Activated CD4-positive, alpha-beta T cell treated with anti-CD3 and anti-CD28 coated beads for 48 hours (primary cell): ENCODE data around the gene DCX.

Source experiments
- DNase-seq: peaks from one replicate; pipeline ENCODE4 v3.0.0-alpha.2; 2020

DCX gene

DNA sequence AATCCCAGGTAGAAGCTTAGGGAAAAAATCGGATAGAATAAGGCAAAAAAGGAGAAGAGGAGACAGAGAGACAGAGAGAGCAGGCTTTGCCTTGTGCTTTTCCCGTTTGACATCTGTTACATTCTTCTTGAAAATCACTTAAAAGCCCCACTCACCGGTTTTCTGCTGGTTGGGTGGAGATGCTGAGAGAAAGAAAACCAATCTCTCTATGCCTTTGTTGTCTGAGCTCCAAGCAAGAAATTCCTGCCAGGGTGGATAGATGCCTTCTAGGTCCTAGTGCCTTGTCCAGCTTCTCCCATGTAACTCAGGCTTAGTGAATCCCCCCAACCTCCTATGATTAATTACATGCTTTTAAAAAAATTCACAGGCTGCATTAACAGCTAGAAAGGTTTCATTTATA lies at the start of gene DCX:
DCX (minus strand) TSS at position 210 of the 400 bp plus-strand sequence. CDS start 1,794 bp downstream, outside the sequence.
- no peak for DNase-seq

DNA sequence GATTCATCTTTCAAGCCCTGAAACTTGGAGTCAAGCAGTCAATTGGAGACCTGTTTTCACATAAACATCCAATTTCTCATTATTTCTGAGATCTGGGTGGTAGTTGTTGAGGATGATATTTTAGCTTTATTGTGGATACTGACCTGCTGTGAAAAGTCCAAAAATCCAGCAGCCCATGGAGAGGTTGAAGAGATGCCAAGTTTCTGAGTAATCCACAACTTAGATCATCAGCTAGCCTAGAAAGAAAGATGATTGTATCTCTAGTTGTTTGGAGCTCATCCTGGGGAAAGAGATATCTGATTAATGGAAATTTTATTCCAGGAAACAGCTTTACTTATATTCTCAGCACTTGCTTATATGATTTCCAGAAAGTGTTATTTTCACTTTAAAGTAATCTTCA lies 48.6 kb upstream of the DCX start:
- no peak for DNase-seq

DNA sequence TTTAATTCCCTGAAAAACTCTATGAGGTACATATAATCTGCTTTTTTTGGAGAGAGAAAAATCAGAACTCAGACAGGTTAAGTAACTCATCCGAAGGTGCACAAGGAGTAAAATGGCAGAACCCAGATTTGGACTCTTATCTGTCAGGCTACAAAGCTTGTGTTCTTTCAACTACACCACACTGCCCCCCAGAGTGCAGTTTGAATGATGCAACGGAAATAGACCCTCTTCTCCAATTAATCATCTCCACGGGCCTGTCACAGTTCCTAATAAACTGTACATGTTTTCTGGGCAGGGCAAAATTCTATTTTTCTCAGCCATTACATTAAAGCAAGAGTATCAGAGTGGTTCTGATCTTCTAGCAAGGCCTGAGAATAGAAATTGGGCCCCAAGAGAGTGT lies 35.3 kb upstream of the DCX start:
- DNase-seq: peak; percentile 11

DNA sequence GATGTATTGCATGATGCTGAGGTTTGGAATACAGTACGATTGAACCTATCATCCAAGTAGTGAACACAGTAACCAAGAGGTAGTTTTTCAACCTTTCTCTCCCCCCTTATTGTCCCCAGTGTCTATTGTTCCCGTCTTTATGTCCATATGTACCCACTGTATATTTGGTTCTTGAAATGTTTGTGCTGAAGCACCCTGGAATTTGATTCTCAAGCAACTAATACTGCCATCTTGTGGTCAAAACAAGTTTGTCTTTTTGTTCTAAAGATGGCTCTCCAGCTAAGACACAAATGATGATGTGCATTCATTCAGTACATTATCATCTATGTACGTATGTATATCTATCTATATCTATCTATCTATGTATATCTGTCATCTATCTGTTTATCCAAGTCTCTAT lies 33.5 kb upstream of the DCX start:
- DNase-seq: no peak

DNA sequence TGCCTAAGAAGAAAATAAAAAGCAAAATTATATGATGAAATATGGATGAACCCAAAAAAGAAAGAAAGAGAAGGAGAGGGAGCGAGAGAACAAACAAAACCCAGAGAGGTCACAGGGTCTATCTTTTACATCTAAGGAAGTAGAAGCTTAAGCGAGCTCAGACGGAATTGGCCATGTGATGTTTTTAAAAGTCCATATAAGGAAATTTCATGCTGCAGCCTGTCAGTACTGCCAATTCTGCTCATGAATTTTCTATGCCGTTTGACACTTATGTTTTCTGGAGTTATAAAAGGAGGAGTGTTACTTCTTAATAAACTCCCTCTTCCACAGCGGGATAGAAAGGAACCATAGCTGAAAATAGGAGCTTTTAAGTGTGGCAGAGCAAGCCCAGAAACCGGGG lies 32.9 kb upstream of the DCX start:
- no peak for DNase-seq

DNA sequence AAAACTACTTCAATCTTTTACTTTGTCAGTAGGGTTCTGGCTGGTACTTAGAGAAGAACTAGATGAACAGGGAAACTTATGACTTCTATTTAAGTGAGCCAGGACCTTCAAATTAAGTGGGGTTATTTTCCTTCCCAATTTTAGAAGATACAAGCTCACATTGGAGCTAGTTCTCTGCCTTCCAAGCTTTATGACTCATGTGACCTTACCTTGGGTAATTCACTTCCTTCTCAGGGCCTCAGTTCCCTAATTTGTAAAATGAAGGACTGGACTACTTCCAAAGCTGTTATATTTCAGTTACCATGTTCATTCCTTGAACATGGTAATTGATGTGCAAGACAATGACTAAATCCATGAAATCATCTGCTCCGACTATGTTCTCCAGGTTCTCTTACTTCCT lies 32.0 kb upstream of the DCX start:
- DNase-seq: no peak

DNA sequence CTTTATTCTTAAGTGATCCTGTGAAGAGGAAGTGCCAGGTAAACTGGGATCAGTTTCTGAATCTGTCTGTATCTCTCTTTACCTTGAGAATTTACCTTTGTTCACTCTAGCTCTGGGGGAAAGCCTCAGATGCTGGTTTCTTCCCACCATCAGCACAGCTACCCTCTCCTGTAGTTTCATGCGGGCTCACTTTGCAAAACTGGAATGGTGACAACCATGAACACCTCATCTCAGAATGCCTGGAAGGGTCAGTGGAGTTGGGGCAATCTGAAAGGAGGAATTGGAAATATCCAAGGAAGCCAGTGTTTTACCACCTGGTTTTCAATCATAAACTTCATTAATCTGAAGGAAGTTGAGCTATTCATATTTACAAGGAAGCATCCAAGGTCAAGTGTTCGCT lies 30.8 kb upstream of the DCX start:
- DNase-seq: no peak

DNA sequence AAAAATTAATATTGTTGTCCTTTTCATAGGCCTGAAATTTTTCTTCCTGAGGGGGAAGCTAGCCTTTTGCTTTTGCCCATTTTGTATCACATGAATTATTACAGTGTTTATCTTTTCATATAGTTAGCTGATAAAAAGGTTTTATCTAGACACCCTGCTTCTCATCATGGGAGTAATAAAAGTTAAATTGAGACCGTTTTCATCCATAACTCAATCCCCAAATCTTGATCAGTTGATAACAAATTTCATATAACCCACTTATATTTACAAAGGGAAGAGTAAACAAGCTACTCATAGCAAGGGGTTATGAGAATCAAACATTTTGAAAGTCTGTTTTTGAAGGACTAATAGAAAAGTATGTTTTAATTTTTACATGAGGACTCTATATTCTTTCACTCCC lies 23.5 kb upstream of the DCX start:
- DNase-seq: no peak

DNA sequence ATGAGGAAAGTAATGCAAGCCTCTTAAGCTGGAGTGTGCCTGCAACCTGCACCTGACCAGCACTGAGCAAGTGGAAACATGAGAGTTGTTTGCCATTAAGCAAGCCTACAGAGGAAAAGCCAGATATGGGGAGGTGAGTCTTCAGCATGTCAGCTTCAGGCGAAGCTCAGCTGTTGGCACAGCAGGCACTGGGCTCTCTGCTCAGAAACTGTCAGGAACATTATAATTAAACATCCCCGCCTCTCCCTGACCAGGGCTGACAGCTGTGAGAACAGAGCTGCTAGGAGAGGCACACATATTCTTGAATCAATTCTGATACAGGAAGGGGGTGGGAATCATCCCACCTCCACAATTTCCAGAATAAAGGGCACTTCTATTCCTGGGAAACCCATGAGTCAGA lies 19.0 kb upstream of the DCX start:
- no peak for DNase-seq

DNA sequence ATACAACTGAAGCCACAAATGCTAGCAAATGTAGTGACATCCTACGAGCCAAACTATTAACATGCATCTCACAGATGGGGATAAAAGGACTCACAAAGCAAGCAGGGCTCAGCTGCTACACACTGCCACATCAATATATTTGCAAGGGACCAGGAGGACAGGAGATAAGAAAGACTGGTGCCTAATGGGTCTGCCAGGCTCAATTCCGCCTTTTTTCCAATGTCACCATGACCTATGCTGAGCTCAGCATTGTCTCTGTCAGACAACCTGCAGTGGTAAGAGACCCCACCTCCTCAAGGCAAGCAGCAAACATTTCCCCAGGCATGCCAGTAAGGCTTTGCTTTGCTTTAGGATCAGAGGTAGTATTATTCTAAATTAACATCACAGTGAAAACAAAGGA lies 435 bp downstream of the DCX start:
- no peak for DNase-seq

DNA sequence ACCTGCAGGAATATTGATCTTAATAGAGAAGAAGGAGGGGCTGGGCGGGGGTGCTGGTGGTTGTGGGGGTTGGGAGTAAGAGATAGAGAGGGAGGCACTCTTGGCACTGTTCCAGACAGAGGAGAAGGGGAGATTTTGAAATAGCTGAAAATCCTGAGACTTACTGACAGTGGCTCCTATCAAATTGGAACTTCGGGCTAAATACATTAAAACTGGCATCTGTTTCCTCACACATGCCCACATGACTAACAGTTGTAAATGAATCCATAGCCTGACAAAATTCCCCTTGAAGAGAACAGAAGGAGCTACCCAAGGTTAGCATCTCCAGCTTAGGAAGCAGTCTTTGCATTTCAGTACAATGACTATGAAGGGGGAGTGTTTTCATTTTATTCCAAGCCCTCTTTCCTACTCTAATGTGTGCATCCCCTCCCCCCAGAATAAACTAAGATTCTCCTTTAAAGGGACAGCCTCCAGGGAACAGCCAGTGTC lies 1.4 kb downstream of the DCX start:
- DNase-seq: no peak

DNA sequence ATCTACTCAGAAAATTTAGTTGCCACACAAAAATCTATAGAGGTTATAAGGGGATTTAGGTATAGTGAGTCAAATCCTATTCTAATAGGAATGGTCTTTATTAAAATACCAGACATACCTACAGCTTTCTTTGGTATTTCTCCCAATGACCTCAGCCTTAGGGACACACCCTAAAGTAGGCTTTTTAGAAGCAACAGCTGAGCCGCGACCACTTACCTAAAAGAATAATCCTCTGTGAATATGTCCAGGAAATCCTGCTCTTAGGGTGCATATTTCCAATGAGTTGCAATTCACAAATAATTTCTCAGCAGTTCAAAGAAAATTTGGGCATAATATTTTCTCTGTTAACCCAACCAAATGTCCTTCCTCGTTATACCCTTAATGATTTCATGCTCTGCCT lies 2.7 kb downstream of the DCX start:
- no peak for DNase-seq

DNA sequence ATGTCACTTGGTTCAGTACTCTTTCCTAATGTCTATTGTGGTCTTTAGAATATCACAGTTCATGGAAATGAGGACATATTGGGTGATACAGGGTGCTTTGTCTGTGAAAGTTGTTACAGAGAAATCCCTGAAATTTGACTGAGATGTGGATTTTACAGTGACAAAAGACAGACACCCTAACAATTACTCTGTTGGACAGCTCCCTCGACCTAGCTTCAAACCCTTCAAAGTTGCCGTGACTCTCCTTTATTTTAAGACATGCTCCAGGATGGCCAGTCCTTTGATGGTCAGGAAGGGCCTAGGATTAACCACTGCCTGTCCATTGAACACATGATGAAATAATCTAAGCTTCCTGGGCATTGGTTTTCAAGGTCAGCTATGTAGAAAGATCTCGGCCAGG lies 4.0 kb downstream of the DCX start:
- DNase-seq: no peak

DNA sequence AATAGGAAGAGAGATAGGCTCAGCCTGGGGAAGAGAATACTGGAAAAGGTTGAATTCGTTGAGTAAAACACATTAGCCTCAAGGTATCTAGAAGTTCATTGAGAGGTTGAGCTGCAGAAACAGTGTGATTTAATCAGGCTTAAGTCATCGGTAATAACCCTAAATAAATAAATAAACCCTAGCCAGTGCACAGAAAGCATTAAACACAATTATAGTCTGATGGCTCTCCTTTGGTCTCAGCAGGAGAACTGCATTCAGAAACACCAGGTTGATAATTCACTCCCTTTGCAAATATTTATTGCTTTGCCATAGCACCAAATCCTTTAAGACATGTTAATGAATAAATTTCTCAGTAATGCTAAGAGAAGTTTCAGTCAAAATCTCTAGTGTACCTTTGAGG lies 9.6 kb downstream of the DCX start:
- DNase-seq: no peak

DNA sequence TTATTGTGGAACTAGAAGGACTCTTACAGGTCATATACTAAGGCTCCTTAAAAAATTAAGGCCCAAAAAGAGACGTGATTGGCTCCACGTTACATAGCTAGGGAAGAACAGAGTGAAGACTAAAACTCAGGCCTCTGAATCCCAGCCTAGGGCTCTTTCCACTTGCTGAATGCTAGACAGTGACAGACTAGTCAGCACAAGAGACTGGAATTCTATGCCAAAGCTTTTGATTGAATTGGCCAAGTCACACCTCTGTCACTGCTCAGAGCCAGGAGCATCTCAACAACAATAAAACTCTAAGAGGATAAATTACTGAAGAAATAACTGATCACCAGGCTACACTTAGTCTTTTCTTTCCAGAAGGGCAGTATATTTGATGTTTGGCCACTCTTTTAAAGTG lies 16.8 kb downstream of the DCX start:
- no peak for DNase-seq

DNA sequence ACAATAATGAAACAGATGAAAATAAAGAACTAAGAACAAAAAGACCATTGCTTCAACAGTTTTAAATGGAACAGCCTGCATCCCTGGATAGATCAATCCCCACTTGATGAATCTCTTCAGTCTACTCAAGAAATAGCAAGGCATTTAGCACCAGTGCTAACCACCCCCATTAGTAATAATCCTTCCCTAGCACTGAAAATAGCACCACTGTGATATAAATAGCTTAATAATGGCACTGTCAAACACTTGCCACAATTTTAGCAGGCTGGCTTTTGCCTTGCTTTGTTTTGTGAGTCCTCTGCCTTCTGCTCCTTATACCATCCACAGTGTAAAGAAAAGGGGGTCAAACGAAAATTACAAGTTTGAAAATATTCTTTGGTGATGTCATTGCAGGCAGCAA lies 17.4 kb downstream of the DCX start:
- no peak for DNase-seq

DNA sequence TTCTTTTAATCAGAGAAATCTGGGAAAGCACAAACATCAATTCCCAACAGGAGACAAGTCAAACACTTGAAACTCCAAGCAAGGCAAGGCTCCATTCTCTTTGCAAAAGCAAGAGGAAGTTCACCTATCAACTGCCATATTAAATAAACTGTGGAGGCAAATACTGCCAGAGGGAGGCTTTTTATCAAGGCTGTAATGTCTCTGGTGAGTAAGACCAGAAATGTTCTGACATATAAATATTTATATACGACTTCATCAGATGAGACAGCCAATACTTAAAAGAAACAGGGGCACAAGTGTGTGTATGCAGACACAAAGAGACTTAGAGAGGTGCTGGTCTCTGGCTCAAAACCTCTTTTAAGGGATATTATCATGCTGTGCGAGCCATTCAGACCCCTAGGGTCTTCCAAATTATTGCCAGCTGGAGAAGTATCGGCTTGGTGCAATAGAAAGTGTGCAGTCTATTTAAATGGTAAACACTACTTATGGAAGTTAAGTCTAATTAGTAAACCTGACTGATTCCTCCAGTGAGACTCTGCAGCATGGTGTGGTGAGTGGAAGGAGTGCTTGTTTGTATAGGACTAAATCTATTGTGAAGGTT lies 24.4 kb downstream of the DCX start:
- no peak for DNase-seq

DNA sequence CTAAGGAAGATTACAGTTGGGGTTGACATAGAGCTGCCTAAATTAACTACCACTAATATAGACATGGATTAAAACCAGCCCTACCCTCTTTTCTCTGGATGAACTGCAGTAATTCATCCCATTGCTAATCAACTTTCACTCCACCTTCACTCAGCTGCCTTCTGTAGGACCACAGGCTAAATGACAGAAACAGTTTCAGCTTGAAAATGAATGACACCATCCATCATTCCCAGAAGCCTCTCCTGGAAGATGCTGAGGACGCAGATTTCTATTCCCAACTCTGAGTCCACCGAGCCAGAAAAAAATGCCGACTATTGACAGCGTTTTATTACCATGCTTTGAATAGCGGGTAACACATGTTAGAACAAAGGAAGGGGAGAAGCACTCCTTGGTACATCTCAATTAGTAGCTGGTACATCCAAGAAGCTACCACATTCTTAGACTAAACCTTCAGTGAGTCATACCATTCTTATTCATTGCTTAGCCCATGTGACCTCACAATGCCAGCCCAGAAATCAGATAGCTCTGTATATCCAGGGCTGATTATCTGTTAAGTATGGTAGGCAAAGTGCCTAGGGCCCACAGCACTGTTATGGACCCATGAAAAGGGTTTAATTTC lies 25.3 kb downstream of the DCX start:
- DNase-seq: no peak

DNA sequence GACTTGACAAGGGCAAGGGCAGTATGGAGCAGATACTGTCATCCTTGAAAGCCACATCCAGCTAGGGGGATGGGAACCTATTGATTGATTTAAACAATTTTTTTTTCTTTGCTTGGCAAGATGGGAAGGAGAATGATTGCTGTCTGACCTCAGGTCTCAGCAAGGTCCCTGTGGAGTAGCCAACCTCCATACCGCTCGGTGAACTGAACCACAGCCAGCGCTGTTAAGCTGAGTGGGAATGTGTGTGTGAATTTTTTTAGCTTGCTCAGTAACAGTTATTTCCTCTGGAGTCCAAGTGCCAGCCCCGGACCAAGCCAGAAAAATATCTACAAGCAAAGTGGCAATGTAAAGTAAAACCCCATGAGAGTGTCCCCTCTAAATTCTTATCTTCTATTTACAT lies 25.9 kb downstream of the DCX start:
- no peak for DNase-seq

DNA sequence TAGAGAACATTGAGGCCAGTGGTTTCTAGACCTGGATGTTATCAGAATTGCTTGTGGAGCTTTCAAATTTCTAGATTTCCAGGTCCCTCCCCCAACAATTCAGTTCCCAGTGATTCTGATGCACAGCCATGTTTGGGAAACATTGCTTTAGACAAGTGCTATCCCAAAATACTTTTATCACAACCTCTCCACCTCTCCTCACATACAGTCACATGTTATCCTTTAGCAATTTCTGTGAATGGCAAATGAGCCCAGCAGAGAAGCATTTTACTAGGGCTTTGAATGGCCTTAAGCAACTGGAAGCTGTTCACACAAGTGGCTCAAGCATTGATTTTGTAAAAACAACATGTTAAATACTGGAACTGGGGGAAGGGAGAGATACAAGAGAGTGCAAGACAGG lies 29.7 kb downstream of the DCX start:
- no peak for DNase-seq

DNA sequence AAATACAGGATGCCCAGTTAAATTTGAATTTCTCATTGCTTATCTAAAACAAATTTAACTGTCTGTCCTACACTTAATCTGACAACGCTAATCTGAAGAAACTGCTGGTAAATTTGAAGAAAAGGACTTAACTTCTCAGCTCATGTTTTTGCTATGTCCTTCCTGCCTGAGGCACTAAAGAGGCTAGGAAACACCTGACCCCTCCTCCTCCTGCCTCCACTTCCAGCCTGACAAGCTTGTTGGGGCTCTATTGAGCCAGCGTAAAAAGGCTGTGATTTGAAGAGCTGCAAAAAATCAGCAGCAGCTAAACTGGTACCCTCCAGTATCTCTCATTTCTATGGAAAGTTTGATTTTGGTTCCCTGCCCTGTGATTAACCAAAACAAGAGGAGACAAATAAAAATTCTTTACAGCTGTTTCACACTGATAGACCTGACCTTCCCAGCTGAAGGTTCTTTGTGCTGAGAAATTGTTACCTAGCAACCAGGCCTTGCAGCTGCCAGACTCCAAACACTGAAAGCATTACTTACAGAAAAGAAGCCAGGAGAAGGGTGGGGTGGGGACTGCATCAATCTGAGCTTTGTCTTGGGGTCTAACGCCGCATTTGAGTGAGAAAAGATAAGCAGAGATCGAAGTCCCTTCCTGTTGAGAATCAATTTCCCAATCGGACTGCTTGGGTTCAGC lies 35.0 kb downstream of the DCX start:
- DNase-seq: no peak

DNA sequence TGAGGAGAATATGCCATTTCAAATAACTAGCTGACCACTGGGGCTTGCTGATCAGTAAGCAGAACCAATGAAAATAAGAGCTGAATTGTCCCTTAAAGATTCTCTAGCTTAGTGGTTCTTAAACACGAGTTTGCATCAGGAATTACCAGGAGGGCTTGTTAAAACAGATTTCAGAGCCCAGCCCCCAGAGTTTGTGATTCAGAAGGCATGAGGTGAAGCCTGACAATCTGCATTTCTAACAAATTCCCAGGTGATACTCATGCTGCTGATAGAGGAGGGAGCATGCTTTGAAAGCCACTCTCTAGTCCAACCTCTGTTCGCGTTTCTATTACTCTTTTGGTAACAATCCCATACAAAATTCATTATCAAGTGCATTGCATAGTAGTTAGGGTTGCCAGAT lies 35.5 kb downstream of the DCX start:
- no peak for DNase-seq

DNA sequence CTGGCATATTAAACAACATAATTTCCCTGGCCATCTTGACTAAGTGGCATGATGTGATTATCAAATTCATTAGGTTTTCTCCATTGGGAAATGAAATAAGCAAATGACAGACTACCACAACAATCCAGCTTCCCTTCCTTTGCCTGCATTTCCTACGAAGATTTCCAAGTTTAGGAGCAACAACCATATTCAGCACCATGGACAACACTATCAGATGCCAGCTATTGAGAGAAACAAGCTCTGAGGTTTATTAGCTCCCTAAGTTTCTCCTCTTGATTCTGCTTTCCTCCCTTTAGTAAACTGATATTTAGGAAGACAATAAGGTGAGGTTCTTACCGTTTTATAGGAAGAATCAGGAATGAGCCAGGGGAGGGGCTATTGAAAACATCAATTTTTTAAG lies 36.2 kb downstream of the DCX start:
- DNase-seq: no peak

DNA sequence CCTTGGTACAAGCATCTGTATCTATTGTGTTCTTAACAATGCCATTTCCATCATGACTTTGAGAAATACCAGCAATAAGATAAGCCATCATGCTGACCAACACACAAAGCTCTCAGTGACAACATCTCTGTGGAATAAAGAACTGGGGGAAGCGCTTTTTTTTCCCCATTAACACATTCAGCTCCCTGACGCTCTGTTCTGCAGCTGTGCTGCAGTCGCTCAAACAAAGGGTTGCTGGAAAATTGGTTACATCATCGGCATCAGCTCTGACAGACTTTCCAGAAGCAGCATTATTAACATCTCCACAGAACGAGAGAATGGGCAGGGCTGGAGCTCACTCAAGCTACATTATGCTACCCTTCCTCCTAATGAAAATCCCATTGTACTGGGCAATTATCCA lies 39.9 kb downstream of the DCX start:
- DNase-seq: no peak
